T-helper 22 cell (primary cell): ENCODE measurements around the gene PTPN18.
"Not testable (repeated sequence)": the region's sequence is repeated elsewhere in the genome, so short reads cannot be mapped to it uniquely, and the experiment has no call there.

ENCODE experiments used
- DNase-seq: peaks from one replicate; pipeline ENCODE4 v3.0.0-alpha.2; 2020; ENCODE audit warnings: low read depth

The PTPN18 gene

DNA sequence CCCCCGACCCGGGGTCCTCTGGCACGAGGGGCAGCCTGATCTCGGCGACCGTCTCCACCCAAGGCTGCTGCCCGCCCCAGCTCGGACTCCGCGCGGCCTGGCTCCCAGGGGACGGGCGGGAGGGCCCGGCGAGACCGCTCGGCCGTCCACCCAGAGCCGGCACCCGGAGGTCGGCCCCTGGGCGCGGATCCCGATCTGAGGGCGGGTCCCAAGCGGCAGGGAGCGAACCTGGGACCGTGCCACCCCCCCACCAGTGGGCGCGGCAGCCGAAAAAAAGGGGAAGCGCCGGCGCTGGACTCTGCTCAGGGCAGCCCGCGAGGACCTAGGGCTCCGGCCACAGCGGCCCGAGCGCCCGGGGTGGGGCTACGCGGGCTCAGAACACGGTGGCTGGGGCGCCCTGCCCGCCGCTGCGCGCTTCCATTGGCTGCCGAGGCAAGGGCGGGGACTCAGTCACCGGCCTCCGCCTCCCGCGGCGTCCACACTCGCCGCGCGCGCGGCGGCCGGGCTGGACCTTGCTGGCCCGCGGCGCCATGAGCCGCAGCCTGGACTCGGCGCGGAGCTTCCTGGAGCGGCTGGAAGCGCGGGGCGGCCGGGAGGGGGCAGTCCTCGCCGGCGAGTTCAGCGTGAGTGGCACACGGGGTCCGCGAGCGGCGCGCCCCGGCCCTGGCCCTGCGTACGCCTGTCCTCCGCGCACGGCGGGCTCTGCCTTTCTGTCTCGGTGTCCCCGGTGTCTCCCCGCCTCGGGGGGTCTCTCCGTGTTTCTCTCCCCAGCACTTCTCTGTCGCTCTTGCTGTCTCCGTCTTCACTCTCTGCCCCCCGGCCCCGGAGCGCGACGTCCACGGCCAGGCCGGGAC is at the start of gene PTPN18:
PTPN18 (plus strand) TSS at position 479 of the 854 bp plus-strand sequence; CDS start at position 531, 52 bp downstream.
- DNase-seq: peak; percentile 27

- no peak for DNase-seq
Observed at GRCh38 chr2:130307850-130308249, 48.0 kb upstream of the PTPN18 start.

- DNase-seq: no peak
Observed at GRCh38 chr2:130310881-130311280, 45.0 kb upstream of the PTPN18 start.

- DNase-seq: no peak
Observed at GRCh38 chr2:130313812-130314334, 42.0 kb upstream of the PTPN18 start.

GRCh38 chr2:130314377-130314776 is 41.5 kb upstream of the PTPN18 start:
- DNase-seq: no peak

DNA sequence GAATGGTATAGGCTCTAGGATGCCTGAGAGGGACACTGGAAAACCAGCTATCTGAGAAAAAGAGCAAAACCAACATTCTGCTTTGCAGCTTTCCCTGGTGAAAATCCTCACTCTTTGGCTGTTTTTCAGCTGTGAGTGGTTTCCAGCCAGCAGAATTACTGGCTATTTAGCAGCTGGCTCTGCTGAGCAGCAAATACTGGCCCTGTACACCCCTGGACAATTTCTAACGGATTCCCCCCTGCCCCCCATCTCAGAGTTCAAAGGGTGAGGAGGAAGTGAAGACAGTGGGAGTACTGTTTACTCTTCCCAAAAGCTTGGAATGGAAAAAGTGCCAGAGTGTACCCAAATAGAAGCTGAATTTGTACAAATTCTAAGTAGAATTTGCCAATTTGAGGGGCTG is 39.3 kb upstream of the PTPN18 start:
- DNase-seq: no peak

- no peak for DNase-seq
Observed at GRCh38 chr2:130318906-130319305, 37.0 kb upstream of the PTPN18 start.

- DNase-seq: no peak
Observed at GRCh38 chr2:130319536-130319935, 36.3 kb upstream of the PTPN18 start.

DNA sequence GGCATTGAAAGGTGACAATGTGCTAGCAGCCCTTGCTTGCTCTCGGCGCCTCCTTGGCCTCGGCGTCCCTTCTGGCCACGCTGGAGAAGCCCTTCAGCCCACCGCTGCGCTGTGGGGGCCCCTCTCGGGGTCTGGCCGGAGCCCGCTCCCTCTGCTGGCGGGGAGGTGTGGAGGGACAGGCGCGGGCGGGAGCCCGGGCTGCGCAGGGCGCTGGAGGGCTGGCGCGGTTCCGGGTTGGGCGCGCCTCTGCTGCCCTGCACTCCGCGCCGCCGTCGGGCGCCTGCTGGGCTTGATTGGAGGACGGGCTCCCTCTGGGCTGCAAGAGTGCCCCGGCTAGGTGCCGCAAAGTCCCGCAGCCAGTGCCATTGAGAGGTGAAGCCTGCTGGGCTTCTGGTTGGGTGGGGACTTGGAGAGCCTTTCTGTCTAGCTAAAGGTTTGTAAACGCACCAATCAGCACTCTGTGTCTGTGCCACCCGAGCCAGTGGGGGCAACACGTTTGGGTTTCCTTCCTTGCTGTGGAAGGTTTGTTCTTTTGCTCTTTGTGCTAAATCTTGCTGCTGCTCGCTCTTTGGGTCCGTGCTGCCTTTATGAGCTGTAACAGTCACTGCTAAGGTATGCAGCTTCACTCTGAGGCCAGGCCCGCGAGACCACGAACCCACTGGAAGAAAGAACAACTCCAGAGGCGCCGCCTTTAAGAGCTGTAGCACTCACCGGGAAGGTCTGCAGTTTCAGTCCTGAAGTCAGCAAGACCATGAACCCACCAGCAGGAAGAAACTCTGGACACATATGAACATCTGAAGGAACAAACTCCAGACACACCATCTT is 27.9 kb upstream of the PTPN18 start:
- no peak for DNase-seq

- no peak for DNase-seq
Observed at GRCh38 chr2:130328710-130329109, 27.1 kb upstream of the PTPN18 start.

- no peak for DNase-seq
Observed at GRCh38 chr2:130332271-130333073, 23.4 kb upstream of the PTPN18 start.

- not testable (repeated sequence) for DNase-seq
Observed at GRCh38 chr2:130333253-130333652, 22.6 kb upstream of the PTPN18 start.

DNA sequence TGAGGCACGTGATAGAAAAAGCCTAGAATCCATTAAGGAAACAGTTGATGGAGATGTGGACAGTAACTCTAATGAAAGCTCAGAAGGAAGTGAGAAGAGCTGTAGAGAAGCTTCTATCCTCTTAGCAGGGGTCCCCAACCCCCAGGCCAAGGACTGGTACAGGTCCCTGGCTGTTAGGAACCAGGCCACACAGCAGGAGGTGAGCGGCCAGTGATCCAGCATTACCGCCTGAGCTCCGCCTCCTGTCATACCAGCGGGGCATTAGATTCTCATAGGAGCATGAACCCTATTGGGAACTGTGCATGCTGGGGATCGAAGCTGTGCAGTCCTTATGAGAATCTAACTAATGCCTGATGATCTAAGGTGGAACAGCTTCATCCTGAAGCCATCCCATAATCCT is 21.8 kb upstream of the PTPN18 start:
- DNase-seq: no peak

DNA sequence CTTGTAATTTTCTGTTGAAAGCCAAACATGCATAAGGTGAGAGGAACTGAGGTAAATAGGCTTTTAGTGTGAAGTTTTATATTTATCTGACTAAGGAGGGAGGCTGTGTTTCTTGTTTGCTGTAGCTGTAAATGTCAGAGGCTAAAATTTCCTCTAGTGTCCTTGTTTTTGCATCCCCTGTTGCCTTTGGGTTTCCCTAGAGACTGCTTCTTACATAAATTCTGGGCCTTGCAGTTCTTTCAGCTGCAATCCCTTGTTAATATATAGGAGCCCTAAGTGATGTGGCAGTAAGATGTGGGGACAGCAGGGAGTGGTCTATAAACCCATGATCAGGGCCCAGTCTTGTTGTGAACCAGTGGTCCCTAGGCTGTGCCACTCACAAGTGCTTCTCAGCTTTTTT is 20.6 kb upstream of the PTPN18 start:
- no peak for DNase-seq

- DNase-seq: no peak
Observed at GRCh38 chr2:130336150-130336876, 19.5 kb upstream of the PTPN18 start.

- peak; percentile 17 for DNase-seq
Observed at GRCh38 chr2:130336877-130337734, 18.8 kb upstream of the PTPN18 start.

GRCh38 chr2:130337735-130338325 is 18.0 kb upstream of the PTPN18 start:
- DNase-seq: no peak

GRCh38 chr2:130338793-130339345 is 17.0 kb upstream of the PTPN18 start:
- DNase-seq: no peak

DNA sequence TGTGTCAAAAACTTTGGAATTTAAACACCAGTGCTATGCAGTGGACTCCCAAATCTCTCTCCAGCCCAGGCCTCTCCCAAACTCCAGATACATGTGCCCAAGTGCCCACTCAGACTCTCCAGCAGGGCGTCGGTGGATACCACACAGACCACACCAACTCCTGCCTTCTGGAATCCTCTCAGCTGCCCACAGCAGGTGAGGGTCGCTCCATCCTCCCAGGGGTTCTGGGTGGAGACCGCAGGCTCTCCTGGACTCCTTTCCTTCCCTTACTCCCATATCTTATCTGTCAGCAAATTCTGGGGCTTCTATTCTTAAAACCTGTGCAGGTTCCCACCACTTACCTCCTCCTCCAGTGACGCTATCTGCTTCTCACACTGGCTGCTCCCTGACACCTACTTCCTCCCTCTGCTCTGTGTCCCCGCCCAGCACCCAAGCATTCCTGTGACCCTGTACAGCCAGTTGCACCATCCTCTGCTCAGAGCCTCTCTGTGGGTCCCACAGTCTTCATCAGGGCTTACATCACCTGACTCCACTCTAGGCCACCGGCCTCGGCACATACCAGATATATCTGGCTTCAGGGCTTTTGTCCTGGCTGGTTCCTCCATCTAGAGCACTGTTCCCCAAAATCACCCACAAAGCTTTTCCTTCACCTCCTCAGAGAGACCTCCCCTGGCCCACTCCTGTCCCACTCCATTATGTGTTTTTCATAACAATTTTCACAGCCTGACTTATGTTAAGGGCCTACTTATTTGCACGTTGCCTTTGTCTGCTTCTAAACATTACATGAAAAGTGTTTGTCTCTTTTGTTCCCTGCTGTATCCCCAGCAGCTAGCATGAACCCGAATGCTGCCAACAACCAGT is 15.7 kb upstream of the PTPN18 start:
- no peak for DNase-seq
